ENCODE data around the gene ADM5. TPM values are rescaled to one million over a fixed set of nuclear protein-coding genes. Genes with fewer than 3 reads are reported as not detected.

ADM5 gene
- total and polyA plus RNA-seq, 2 donors (not counting 1 experiment from before 2014, with no cell fraction given), result 0.06 to 0.33 TPM

- H3K27me3 ChIP-seq (ENCODE audit: control insufficient read depth, insufficient read depth, low read length), result no peaks in the 10 kb centered on the region
- H3K4me3 ChIP-seq (replicated peaks in 1 of 4; ENCODE audit: control extremely low read depth in 1 of 4, insufficient read depth in 1 of 4, low read depth in 3 of 4, low read length in 4 of 4), result no peak overlapping the region
- H3K27ac ChIP-seq (ENCODE audit: insufficient read depth, low read length), result no peak overlapping the region
- no peaks in the 10 kb centered on the region for H3K9me3 ChIP-seq (ENCODE audit: control insufficient read depth, insufficient read depth, low read depth, low read length)
- no peak overlapping the region for H3K4me2 ChIP-seq (ENCODE audit: extremely low read depth, insufficient read depth, low read length)
- no peak for DNase-seq (ENCODE audit: low read depth in 2 of 2)
- no peaks in the 10 kb centered on the region for H3K79me2 ChIP-seq (ENCODE audit: control insufficient read depth, insufficient read depth, low read length)
- H4K20me1 ChIP-seq (ENCODE audit: control insufficient read depth, extremely low read depth, insufficient read depth, low read length), result no peaks in the 10 kb centered on the region
- no peak overlapping the region for H3K9ac ChIP-seq (ENCODE audit: insufficient read depth, low read length)
- TF ChIP-seq EZH2 (IDR thresholded peaks at IDR 0.05; ENCODE audit: low read length, missing control alignments) (no peak), CTCF (conservative IDR thresholded peaks at IDR 0.05 in 1 of 2, IDR thresholded peaks at IDR 0.05 in 1 of 2; ENCODE audit: low read depth in 1 of 2, low read length in 2 of 2) (no peak)
- no peaks in the 10 kb centered on the region for H3K36me3 ChIP-seq (ENCODE audit: control insufficient read depth, insufficient read depth, low read length)
- peaks cover 7% of the 10 kb centered on the region for H3K4me1 ChIP-seq (ENCODE audit: control insufficient read depth, extremely low read depth, insufficient read depth, low read length)
- H2AFZ ChIP-seq (ENCODE audit: low read length), result no peak overlapping the region
Measured at GRCh38 chr19:49730166-49730565, 40.8 kb downstream of the ADM5 start.

GRCh38 chr19:49738268-49738667, 48.9 kb downstream of the ADM5 start:
- no peak overlapping the region for H2AFZ ChIP-seq (ENCODE audit: low read length)
- H3K4me3 ChIP-seq (replicated peaks in 1 of 4; ENCODE audit: control extremely low read depth in 1 of 4, insufficient read depth in 1 of 4, low read depth in 3 of 4, low read length in 4 of 4), result no peak overlapping the region
- no peak for TF ChIP-seq CTCF (conservative IDR thresholded peaks at IDR 0.05 in 1 of 2, IDR thresholded peaks at IDR 0.05 in 1 of 2; ENCODE audit: low read depth in 1 of 2, low read length in 2 of 2)
- TF ChIP-seq EZH2 (IDR thresholded peaks at IDR 0.05; ENCODE audit: low read length, missing control alignments), result no peak
- H3K9ac ChIP-seq (ENCODE audit: insufficient read depth, low read length), result no peak overlapping the region
- no peak for DNase-seq (ENCODE audit: low read depth in 2 of 2)
- no peaks in the 10 kb centered on the region for H4K20me1 ChIP-seq (ENCODE audit: control insufficient read depth, extremely low read depth, insufficient read depth, low read length)
- no peak overlapping the region for H3K27ac ChIP-seq (ENCODE audit: insufficient read depth, low read length)
- no peaks in the 10 kb centered on the region for H3K79me2 ChIP-seq (ENCODE audit: control insufficient read depth, insufficient read depth, low read length)
- H3K4me1 ChIP-seq (ENCODE audit: control insufficient read depth, extremely low read depth, insufficient read depth, low read length), result no peaks in the 10 kb centered on the region
- H3K27me3 ChIP-seq (ENCODE audit: control insufficient read depth, insufficient read depth, low read length), result no peaks in the 10 kb centered on the region
- no peaks in the 10 kb centered on the region for H3K9me3 ChIP-seq (ENCODE audit: control insufficient read depth, insufficient read depth, low read depth, low read length)
- H3K36me3 ChIP-seq (ENCODE audit: control insufficient read depth, insufficient read depth, low read length), result no peaks in the 10 kb centered on the region
- H3K4me2 ChIP-seq (ENCODE audit: extremely low read depth, insufficient read depth, low read length), result no peak overlapping the region

GRCh38 chr19:49739098-49739497, 49.7 kb downstream of the ADM5 start:
- no peak for DNase-seq (ENCODE audit: low read depth in 2 of 2)
- no peak overlapping the region for H3K4me2 ChIP-seq (ENCODE audit: extremely low read depth, insufficient read depth, low read length)
- H3K79me2 ChIP-seq (ENCODE audit: control insufficient read depth, insufficient read depth, low read length), result no peaks in the 10 kb centered on the region
- no peaks in the 10 kb centered on the region for H3K9me3 ChIP-seq (ENCODE audit: control insufficient read depth, insufficient read depth, low read depth, low read length)
- no peak overlapping the region for H2AFZ ChIP-seq (ENCODE audit: low read length)
- TF ChIP-seq CTCF (conservative IDR thresholded peaks at IDR 0.05 in 1 of 2, IDR thresholded peaks at IDR 0.05 in 1 of 2; ENCODE audit: low read depth in 1 of 2, low read length in 2 of 2) (no peak), EZH2 (IDR thresholded peaks at IDR 0.05; ENCODE audit: low read length, missing control alignments) (no peak)
- no peaks in the 10 kb centered on the region for H3K4me1 ChIP-seq (ENCODE audit: control insufficient read depth, extremely low read depth, insufficient read depth, low read length)
- no peak overlapping the region for H3K9ac ChIP-seq (ENCODE audit: insufficient read depth, low read length)
- H3K27ac ChIP-seq (ENCODE audit: insufficient read depth, low read length), result no peak overlapping the region
- no peak overlapping the region for H3K4me3 ChIP-seq (replicated peaks in 1 of 4; ENCODE audit: control extremely low read depth in 1 of 4, insufficient read depth in 1 of 4, low read depth in 3 of 4, low read length in 4 of 4)
- no peaks in the 10 kb centered on the region for H3K36me3 ChIP-seq (ENCODE audit: control insufficient read depth, insufficient read depth, low read length)
- H3K27me3 ChIP-seq (ENCODE audit: control insufficient read depth, insufficient read depth, low read length), result no peaks in the 10 kb centered on the region
- H4K20me1 ChIP-seq (ENCODE audit: control insufficient read depth, extremely low read depth, insufficient read depth, low read length), result no peaks in the 10 kb centered on the region

All from fibroblast of lung (primary cell).